WI38 (cell line): ENCODE data around the gene CCDC40.

ENCODE experiments used
- H3K4me3 ChIP-seq: 2 replicates; pipeline ENCODE4 v1.5.1; 2011; ENCODE audit warnings: low read depth, mild to moderate bottlenecking, control low read depth, low read length
- CTCF ChIP-seq: IDR thresholded peaks from 2 replicates; pipeline ENCODE4 v1.5.1; 2012; ENCODE audit warnings: low read depth, mild to moderate bottlenecking, control low read depth, low read length

The CCDC40 gene

GRCh38 chr17:80096561-80097021 is 60.1 kb downstream of the CCDC40 start:
- TF ChIP-seq CTCF: no peak
- H3K4me3 ChIP-seq: no peak overlapping the region

- H3K4me3 ChIP-seq: no peak overlapping the region
- TF ChIP-seq CTCF: no peak
Observed at GRCh38 chr17:80097127-80097621, 60.7 kb downstream of the CCDC40 start.

- TF ChIP-seq CTCF: no peak
- no peak overlapping the region for H3K4me3 ChIP-seq
Observed at GRCh38 chr17:80097844-80098691, 61.6 kb downstream of the CCDC40 start.

- H3K4me3 ChIP-seq: no peak overlapping the region
Observed at GRCh38 chr17:80099291-80100034, 63.0 kb downstream of the CCDC40 start.

GRCh38 chr17:80100035-80100323 is 63.5 kb downstream of the CCDC40 start:
- TF ChIP-seq CTCF: no peak
- no peak overlapping the region for H3K4me3 ChIP-seq

More at GRCh38 chr17:80099291-80100034, 63.0 kb downstream of the CCDC40 start:
- no peak for TF ChIP-seq CTCF

- TF ChIP-seq CTCF: peak; percentile 48
- H3K4me3 ChIP-seq: peak within 1 kb of the TSS; percentile 88
Observed at GRCh38 chr17:80101011-80101945, 64.8 kb downstream of the CCDC40 start, which contains the start of gene GAA. Gene GAA, plus strand, starts transcription at chr17:80101581. Its CDS starts 3,006 bp downstream, at chr17:80104587.
